ENCODE results near the gene HPD. TPM values are rescaled to one million over a fixed set of nuclear protein-coding genes. Genes with fewer than 3 reads are reported as not detected.
A peak's percentile ranks its signal among the peaks of the same experiment; 100 is the strongest.
"Not testable (repeated sequence)": the region's sequence is repeated elsewhere in the genome, so short reads cannot be mapped to it uniquely, and the experiment has no call there.

HPD gene
- total RNA-seq, 1 donor from 2014 or later: 0.33 TPM

DNA sequence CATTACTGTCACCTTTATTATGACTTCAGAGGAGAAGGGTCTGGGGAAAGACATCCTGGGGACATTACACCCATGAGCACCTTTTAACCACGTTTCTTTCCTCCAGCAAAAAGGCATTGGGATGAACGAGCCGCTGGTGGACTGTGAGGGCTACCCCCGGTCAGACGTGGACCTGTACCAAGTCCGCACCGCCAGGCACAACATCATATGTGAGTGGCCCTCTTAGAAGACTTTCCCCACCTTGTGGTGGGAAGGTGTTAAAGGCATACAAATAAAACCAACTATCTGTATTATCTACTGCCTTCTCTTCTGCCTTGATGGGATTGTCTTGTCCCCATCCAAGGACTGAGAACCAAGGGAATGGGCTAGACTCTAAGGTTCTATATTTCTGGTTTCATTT is 36.0 kb upstream of the HPD start:
- Histone ChIP-seq H3K27me3 (ENCODE audit: control insufficient read depth, insufficient read depth, low read length) (no peaks in the 10 kb centered on the region), H3K4me3 (ENCODE audit: low read depth, low read length) (no peak overlapping the region), H3K36me3 (ENCODE audit: control insufficient read depth, insufficient read depth, low read length) (peaks cover 3% of the 10 kb centered on the region)
- DNase-seq (ENCODE audit: low read depth): no peak
- TF ChIP-seq, protein P1, sequence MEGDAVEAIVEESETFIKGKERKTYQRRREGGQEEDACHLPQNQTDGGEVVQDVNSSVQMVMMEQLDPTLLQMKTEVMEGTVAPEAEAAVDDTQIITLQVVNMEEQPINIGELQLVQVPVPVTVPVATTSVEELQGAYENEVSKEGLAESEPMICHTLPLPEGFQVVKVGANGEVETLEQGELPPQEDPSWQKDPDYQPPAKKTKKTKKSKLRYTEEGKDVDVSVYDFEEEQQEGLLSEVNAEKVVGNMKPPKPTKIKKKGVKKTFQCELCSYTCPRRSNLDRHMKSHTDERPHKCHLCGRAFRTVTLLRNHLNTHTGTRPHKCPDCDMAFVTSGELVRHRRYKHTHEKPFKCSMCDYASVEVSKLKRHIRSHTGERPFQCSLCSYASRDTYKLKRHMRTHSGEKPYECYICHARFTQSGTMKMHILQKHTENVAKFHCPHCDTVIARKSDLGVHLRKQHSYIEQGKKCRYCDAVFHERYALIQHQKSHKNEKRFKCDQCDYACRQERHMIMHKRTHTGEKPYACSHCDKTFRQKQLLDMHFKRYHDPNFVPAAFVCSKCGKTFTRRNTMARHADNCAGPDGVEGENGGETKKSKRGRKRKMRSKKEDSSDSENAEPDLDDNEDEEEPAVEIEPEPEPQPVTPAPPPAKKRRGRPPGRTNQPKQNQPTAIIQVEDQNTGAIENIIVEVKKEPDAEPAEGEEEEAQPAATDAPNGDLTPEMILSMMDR (IDR thresholded peaks at IDR 0.05; ENCODE audit: insufficient read depth, low read length, poor library complexity, severe bottlenecking): peak; percentile 41

DNA sequence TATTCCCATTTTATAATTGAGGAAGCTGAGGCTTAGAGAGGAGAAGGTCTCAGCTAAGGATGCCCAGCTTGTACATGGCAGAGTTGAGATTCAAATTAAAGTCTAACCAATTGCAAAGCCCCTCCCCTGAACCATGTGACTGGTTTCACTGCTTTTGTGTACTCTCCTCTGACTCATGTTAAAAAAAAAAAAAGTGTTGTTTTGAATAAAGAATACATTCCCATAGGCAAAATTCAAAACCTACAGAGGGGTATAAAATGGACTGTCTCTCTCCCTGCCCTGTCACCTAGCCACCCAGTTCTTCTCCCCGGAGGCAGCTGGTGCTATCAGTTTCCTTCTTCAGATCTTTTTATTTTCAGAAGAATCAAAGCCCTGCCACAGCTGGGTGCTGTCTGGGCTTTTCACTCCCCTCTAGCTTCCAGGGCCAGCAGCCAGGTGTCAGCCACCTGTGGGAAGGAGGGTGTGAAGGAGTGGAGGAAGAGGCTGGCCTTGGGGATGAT is 35.4 kb upstream of the HPD start:
- no peak for DNase-seq (ENCODE audit: low read depth)
- H3K36me3 ChIP-seq (ENCODE audit: control insufficient read depth, insufficient read depth, low read length): peaks cover 3% of the 10 kb centered on the region
- TF ChIP-seq, protein P1 (IDR thresholded peaks at IDR 0.05; ENCODE audit: insufficient read depth, low read length, poor library complexity, severe bottlenecking): no peak
- no peak overlapping the region for H3K4me3 ChIP-seq (ENCODE audit: low read depth, low read length)
- no peaks in the 10 kb centered on the region for H3K27me3 ChIP-seq (ENCODE audit: control insufficient read depth, insufficient read depth, low read length)

DNA sequence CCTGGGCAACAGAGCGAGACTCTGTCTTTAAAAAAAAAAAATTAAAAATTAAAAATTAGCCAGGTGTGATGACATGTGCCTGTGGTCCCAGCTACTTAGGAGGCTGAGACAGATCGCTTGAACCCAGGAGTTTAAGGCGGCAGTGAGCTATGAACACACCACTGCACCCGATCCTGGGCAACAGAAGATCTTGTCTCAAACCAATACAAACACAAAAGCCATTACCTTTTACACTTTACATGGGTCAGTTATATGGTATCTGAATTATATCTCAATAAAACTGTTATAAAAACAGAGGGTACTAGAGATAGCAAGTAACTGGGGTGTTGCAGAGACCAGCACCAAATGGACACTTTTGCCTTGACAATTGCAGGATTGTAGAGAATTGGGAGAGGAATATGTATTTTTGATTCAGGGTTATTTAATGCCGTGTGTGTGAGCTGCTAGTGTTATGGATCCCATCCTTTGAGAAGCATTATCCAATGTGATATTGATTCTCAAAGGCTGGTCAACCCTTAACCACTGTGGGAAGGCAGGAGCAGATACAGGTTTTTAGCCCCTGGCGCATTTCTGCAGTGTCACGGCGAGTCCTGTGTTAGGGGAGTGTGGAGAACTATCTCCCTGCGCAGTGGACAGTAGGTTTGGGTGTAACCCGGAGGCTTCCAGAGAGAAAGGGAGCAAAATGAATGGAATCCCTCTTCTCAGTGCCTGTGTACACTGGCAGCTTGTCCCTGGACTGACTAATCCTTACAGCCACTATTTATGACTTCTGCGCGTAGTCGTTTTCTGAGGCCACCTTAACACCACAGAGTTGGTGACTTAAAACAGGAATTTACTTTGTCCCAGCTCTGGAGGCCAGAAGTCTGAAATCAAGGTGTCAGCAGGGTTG is 34.3 kb upstream of the HPD start:
- H3K36me3 ChIP-seq (ENCODE audit: control insufficient read depth, insufficient read depth, low read length): peaks cover 3% of the 10 kb centered on the region
- no peak overlapping the region for H3K4me3 ChIP-seq (ENCODE audit: low read depth, low read length)
- TF ChIP-seq, protein P1 (IDR thresholded peaks at IDR 0.05; ENCODE audit: insufficient read depth, low read length, poor library complexity, severe bottlenecking): no peak
- H3K27me3 ChIP-seq (ENCODE audit: control insufficient read depth, insufficient read depth, low read length): no peaks in the 10 kb centered on the region
- DNase-seq (ENCODE audit: low read depth): no peak

DNA sequence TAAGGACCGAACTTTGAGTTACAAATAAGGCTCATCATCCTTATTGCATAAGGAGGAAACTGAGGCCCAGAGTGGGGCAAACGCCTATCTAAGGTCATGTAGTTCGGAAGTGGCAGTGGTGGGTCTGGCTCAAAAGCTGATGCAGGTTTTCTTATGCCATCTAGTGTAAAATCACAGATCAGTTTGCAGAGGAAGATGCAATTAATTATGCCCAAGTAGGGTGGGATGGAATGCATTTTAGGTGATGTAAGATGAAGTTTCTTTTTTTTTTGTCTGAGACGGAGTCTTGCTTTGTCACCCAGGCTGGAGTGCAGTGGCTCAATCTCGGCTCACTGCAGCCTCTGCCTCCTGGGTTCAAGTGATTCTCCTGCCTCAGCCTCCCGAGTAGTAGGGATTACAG is 31.0 kb upstream of the HPD start:
- peak overlapping the region; percentile 76 for H3K4me3 ChIP-seq (ENCODE audit: low read depth, low read length)
- not testable (repeated sequence) for H3K36me3 ChIP-seq (ENCODE audit: control insufficient read depth, insufficient read depth, low read length); H3K27me3 ChIP-seq (ENCODE audit: control insufficient read depth, insufficient read depth, low read length); DNase-seq (ENCODE audit: low read depth)

DNA sequence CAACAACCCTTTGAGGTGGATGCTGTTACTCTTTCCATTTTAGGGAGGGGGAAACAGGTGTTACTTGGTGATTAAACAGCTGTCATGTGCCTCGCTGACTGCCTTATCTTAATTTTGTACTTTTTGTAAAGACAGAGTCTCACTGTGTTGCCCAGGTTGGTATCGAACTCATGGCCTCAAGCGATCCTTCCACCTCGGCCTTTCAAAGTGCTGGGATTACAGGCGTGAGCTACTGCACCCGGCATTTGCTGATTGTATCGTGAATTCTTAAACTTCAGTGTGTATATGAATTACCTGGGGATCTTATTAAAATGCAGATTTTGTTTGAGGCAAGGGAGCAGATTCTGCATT is 30.6 kb upstream of the HPD start:
- Histone ChIP-seq H3K27me3 (ENCODE audit: control insufficient read depth, insufficient read depth, low read length) (no peaks in the 10 kb centered on the region), H3K4me3 (ENCODE audit: low read depth, low read length) (peak overlapping the region; percentile 76), H3K36me3 (ENCODE audit: control insufficient read depth, insufficient read depth, low read length) (no peaks in the 10 kb centered on the region)
- TF ChIP-seq, protein P1 (IDR thresholded peaks at IDR 0.05; ENCODE audit: insufficient read depth, low read length, poor library complexity, severe bottlenecking): no peak
- no peak for DNase-seq (ENCODE audit: low read depth)

DNA sequence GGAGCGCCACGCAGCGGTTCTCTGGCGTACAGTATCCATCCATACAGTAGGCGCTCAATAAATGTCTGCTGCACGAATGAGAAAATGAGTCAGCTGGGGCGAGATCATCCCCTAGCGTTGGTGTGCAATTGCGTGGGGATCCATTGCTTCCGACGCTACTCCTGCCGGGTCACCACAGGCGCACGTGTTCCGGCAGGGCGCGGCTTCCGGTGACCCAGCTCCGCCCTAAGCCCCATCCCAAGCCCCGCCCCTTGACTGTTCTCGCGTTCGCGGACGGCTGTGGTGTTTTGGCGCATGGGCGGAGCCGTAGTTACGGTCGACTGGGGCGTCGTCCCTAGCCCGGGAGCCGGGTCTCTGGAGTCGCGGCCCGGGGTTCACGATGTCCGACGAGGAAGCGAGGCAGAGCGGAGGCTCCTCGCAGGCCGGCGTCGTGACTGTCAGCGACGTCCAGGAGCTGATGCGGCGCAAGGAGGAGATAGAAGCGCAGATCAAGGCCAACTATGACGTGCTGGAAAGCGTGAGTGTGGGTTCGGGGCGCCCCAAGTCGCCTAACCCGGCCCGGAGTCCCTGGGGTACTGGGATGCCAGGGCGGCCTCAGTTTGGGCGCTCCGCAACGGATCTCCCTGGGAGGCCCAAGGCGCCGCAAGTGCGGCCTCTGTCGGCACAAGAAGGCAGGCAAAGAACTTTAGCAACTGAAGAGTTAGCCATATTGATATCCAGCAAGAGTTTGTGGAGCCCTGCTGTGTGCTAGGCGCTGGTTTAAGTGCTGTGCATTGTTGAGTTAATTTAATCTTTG is 30.0 kb upstream of the HPD start, which contains the start of gene PSMD9:
Gene PSMD9 (plus strand): TSS at position 313 of the 796 bp plus-strand sequence. CDS start 67 bp downstream, at position 380.
- TF ChIP-seq, protein P1 (IDR thresholded peaks at IDR 0.05; ENCODE audit: insufficient read depth, low read length, poor library complexity, severe bottlenecking): peak; percentile 85
- Histone ChIP-seq H3K27me3 (ENCODE audit: control insufficient read depth, insufficient read depth, low read length) (no peaks in the 10 kb centered on the region), H3K4me3 (ENCODE audit: low read depth, low read length) (peak within 1 kb of the TSS; percentile 76), H3K36me3 (ENCODE audit: control insufficient read depth, insufficient read depth, low read length) (no peaks in the 10 kb centered on the region)
- DNase-seq (ENCODE audit: low read depth): peak; percentile 82
